Panc1 (cell line): ENCODE results near the gene PLPP4. TPM values are rescaled to one million over a fixed set of nuclear protein-coding genes. Genes with fewer than 3 reads are reported as not detected.

Experiments used
- ATAC-seq: fragments of 200-7000 bp; cut with Tn5 transposase; 2 replicates; pipeline ENCODE4 v1.9.1; 2020; ENCODE audit warnings: mild to moderate bottlenecking, moderate library complexity
- BruUV-seq: library from RNA; stranded (reverse); fragments of 400-500 nt; replicated peaks from 2 replicates; lab custom pipeline; 2021; lab: Mats Ljungman, UMichigan
- CTCF ChIA-PET: fragments of 300-600 bp; sonication (Branson Sonifier 250); formaldehyde crosslinking; loops from one replicate; lab custom pipeline; 2022; ENCODE audit warnings: antibody characterized with exemption; lab: Charles Lee
- POLR2A ChIA-PET: fragments of 300-600 bp; sonication (Branson Sonifier 250); formaldehyde crosslinking; loops from one replicate; lab custom pipeline; 2022; ENCODE audit warnings: antibody characterized with exemption; lab: Charles Lee
- DNase-seq: peaks from one replicate; pipeline ENCODE4 v3.0.0-alpha.2; 2010; ENCODE audit warnings: low read depth, low spot score
- H3K27ac ChIP-seq: 2 replicates; pipeline ENCODE4 v1.5.1; 2011; ENCODE audit warnings: mild to moderate bottlenecking, low read length, inconsistent platforms
- H3K27me3 ChIP-seq: fragments of 200-500 bp; sonication (Bioruptor generic); 2 replicates; pipeline ENCODE4 v1.6.0; 2014; ENCODE audit warnings: low read length, inconsistent platforms; ENCODE audit not compliant: control insufficient read depth, insufficient read depth
- H3K36me3 ChIP-seq: fragments of 200-500 bp; sonication (Bioruptor generic); 2 replicates; pipeline ENCODE4 v1.5.1; 2014; ENCODE audit warnings: inconsistent platforms, mild to moderate bottlenecking, low read length, moderate library complexity; ENCODE audit not compliant: control insufficient read depth, insufficient read depth
- H3K4me1 ChIP-seq: 2 replicates; pipeline ENCODE4 v1.5.1; 2011; ENCODE audit warnings: inconsistent platforms, mild to moderate bottlenecking, low read length, moderate library complexity; ENCODE audit not compliant: control insufficient read depth, insufficient read depth
- H3K4me3 ChIP-seq, 2 experiments: 2 replicates each; pipeline ENCODE4 v1.5.1; 2011 to 2012; ENCODE audit warnings: low read depth in 2 of 2, low read length in 2 of 2, mild to moderate bottlenecking in 2 of 2, inconsistent platforms in 1 of 2, moderate library complexity in 1 of 2
- H3K9me3 ChIP-seq: fragments of 200-500 bp; sonication (Bioruptor generic); 2 replicates; pipeline ENCODE4 v1.5.1; 2014; ENCODE audit warnings: low read depth, mild to moderate bottlenecking, inconsistent platforms, low read length, moderate library complexity; ENCODE audit not compliant: control insufficient read depth, insufficient read depth
- CTCF ChIP-seq: fragments of 450-650 bp; IDR thresholded peaks from 2 replicates; pipeline ENCODE4 v1.5.1; 2017; ENCODE audit warnings: mild to moderate bottlenecking
- POLR2AphosphoS5 ChIP-seq: IDR thresholded peaks from 2 replicates; pipeline ENCODE4 v1.6.1; 2012; ENCODE audit warnings: mild to moderate bottlenecking, low read depth, low read length, moderate library complexity
- REST ChIP-seq, 2 experiments: IDR thresholded peaks; 2 replicates each; pipeline ENCODE4 v1.6.1; 2011 to 2012; ENCODE audit warnings: low read depth in 2 of 2, control low read depth in 1 of 2, low read length in 1 of 2, mild to moderate bottlenecking in 1 of 2, moderate library complexity in 1 of 2; ENCODE audit not compliant: insufficient read depth in 1 of 2
- SIN3A ChIP-seq: IDR thresholded peaks from 2 replicates; pipeline ENCODE4 v1.6.1; 2012; ENCODE audit warnings: low read depth, mild to moderate bottlenecking, low read length, moderate library complexity, borderline replicate concordance; ENCODE audit not compliant: insufficient read depth
- TCF7L2 ChIP-seq: IDR thresholded peaks from 2 replicates; pipeline ENCODE4 v1.6.1; 2011; ENCODE audit warnings: mild to moderate bottlenecking, low read depth, low read length, inconsistent platforms
- in situ Hi-C: cut with HindIII; loops from 2 replicates; pipeline ENCODE4 v1.10.0; 2016; ENCODE audit warnings: low sequenced_read_pairs, low pct_unique_long_range_greater_than_20kb
- intact Hi-C: fragments of 100-400 bp; cut with micrococcal nuclease; formaldehyde crosslinking; loops from one replicate; pipeline ENCODE4 v1.10.0; 2022; ENCODE audit not compliant: unreplicated experiment
- total RNA-seq: library from RNA; stranded (reverse); gene quantifications from one replicate; pipeline ENCODE4 v1.2.1, GENCODE V29; 2021; ENCODE audit not compliant: unreplicated experiment

PLPP4 gene
- total RNA-seq, 1 experiment from 2014 or later = 0.18 TPM

- TF ChIP-seq SIN3A (no peak), REST (IDR thresholded peaks at IDR 0.05; ENCODE audit: insufficient read depth in 1 of 2, low read depth in 2 of 2, low read length in 1 of 2) (no peak), CTCF (no peak), TCF7L2 (no peak), POLR2AphosphoS5 (no peak)
- H3K4me3 ChIP-seq = no peak overlapping the region
- intact Hi-C loops = no loop called here
- ChIA-PET CTCF (no interaction called here), POLR2A (no interaction called here)
- DNase-seq (no peak), ATAC-seq (no peak)
- no TSS peak for BruUV-seq
- no peaks in the 10 kb centered on the region for H3K27me3 ChIP-seq
- in situ Hi-C loops = no loop called here
- no peaks in the 10 kb centered on the region for H3K4me1 ChIP-seq
- no peaks in the 10 kb centered on the region for H3K9me3 ChIP-seq
- no peaks in the 10 kb centered on the region for H3K36me3 ChIP-seq
- H3K27ac ChIP-seq = no peak overlapping the region
These were observed 42.1 kb upstream of the PLPP4 start for GRCh38 chr10:120414946-120415345.

GRCh38 chr10:120415709-120416330 is 41.2 kb upstream of the PLPP4 start:
- ATAC-seq = no peak
- no peak overlapping the region for H3K27ac ChIP-seq
- TF ChIP-seq REST (IDR thresholded peaks at IDR 0.05; ENCODE audit: insufficient read depth in 1 of 2, low read depth in 2 of 2, low read length in 1 of 2) = no peak
- no peak for TF ChIP-seq CTCF
- no peak for TF ChIP-seq SIN3A
- TF ChIP-seq POLR2AphosphoS5 = no peak
- TF ChIP-seq TCF7L2 = no peak
- intact Hi-C loops (no loop called here), in situ Hi-C loops (no loop called here)
- no peaks in the 10 kb centered on the region for H3K36me3 ChIP-seq
- no peaks in the 10 kb centered on the region for H3K4me1 ChIP-seq
- H3K27me3 ChIP-seq = no peaks in the 10 kb centered on the region
- DNase-seq = no peak
- ChIA-PET POLR2A (no interaction called here), CTCF (no interaction called here)
- no peaks in the 10 kb centered on the region for H3K9me3 ChIP-seq
- BruUV-seq = no TSS peak
- H3K4me3 ChIP-seq = no peak overlapping the region
